HG03060 (cell line): ENCODE measurements around the gene LILRB5.
"Not testable (repeated sequence)": the region's sequence is repeated elsewhere in the genome, so short reads cannot be mapped to it uniquely, and the experiment has no call there.

Experiments used
- ATAC-seq: cut with Tn5 transposase; IDR thresholded peaks from one replicate; pipeline ENCODE4 v1.9.1; 2021; ENCODE audit warnings: low read depth, moderate number of reproducible peaks; ENCODE audit not compliant: unreplicated experiment

The LILRB5 gene

GRCh38 chr19:54245936-54246335 lies 11.1 kb downstream of the LILRB5 start:
- ATAC-seq = no peak

- not testable (repeated sequence) for ATAC-seq
Measured at GRCh38 chr19:54243809-54244208, 13.3 kb downstream of the LILRB5 start.

- ATAC-seq = not testable (repeated sequence)
Measured at GRCh38 chr19:54242646-54243045, 14.4 kb downstream of the LILRB5 start, which contains the start of gene LILRA6. LILRA6 (minus strand) TSS chr19:54242790.

- not testable (repeated sequence) for ATAC-seq
Measured at GRCh38 chr19:54242234-54242633, 14.8 kb downstream of the LILRB5 start.

GRCh38 chr19:54240372-54241336 lies 16.4 kb downstream of the LILRB5 start:
- not testable (repeated sequence) for ATAC-seq

GRCh38 chr19:54239491-54240371 lies 17.3 kb downstream of the LILRB5 start:
- ATAC-seq = not testable (repeated sequence)

GRCh38 chr19:54233941-54234340 lies 23.1 kb downstream of the LILRB5 start:
- ATAC-seq = no peak

GRCh38 chr19:54231077-54231931 lies 25.8 kb downstream of the LILRB5 start:
- ATAC-seq = no peak

- ATAC-seq = no peak
Measured at GRCh38 chr19:54230031-54230430, 27.0 kb downstream of the LILRB5 start.

- no peak for ATAC-seq
Measured at GRCh38 chr19:54229146-54229545, 27.9 kb downstream of the LILRB5 start.

GRCh38 chr19:54224619-54225018 lies 32.5 kb downstream of the LILRB5 start:
- not testable (repeated sequence) for ATAC-seq

GRCh38 chr19:54223937-54224281 lies 33.2 kb downstream of the LILRB5 start:
- not testable (repeated sequence) for ATAC-seq

GRCh38 chr19:54223277-54223936 lies 33.7 kb downstream of the LILRB5 start:
- not testable (repeated sequence) for ATAC-seq

- not testable (repeated sequence) for ATAC-seq
Measured at GRCh38 chr19:54222474-54223276, 34.4 kb downstream of the LILRB5 start, which contains the start of gene LILRB3. LILRB3 (minus strand) TSS chr19:54223007; CDS start chr19:54222976, 31 bp downstream.

- ATAC-seq = not testable (repeated sequence)
Measured at GRCh38 chr19:54221947-54222346, 35.1 kb downstream of the LILRB5 start.

- ATAC-seq = not testable (repeated sequence)
Measured at GRCh38 chr19:54219702-54220101, 37.4 kb downstream of the LILRB5 start.

GRCh38 chr19:54218960-54219661 lies 38.0 kb downstream of the LILRB5 start:
- ATAC-seq = no peak

- ATAC-seq = no peak
Measured at GRCh38 chr19:54218259-54218658, 38.8 kb downstream of the LILRB5 start.
